Endothelial cell of umbilical vein (primary cell): Measurements from ENCODE around the gene ANG. TPM values are rescaled to one million over a fixed set of nuclear protein-coding genes. Genes with fewer than 3 reads are reported as not detected.

Source experiments
- BruUV-seq: library from RNA; stranded (reverse); fragments of 400-500 nt; replicated peaks from 2 replicates; lab custom pipeline; 2021; lab: Mats Ljungman, UMichigan
- CTCF ChIA-PET: fragments of 300-600, 350-600 bp; sonication (Branson Sonifier 250); formaldehyde crosslinking; loops from one replicate; lab custom pipeline; 2021; ENCODE audit warnings: antibody characterized with exemption, inconsistent platforms; lab: Charles Lee
- POLR2A ChIA-PET: fragments of 300-600, 350-600 bp; sonication (Branson Sonifier 250); formaldehyde crosslinking; loops from one replicate; lab custom pipeline; 2021; ENCODE audit warnings: antibody characterized with exemption, inconsistent platforms; lab: Charles Lee
- DNase-seq: peaks from one replicate; pipeline ENCODE4 v3.0.0-alpha.2; 2011; ENCODE audit warnings: low read depth, low spot score
- FAIRE-seq: peaks from 2 replicates; lab custom pipeline; 2011; peaks lifted over from hg19 to GRCh38; lab: Jason Lieb, UNC
- H2AFZ ChIP-seq: 2 replicates; pipeline ENCODE4 v1.6.0; 2012; ENCODE audit warnings: low read depth, low read length, control low read depth, inconsistent platforms
- H3K27ac ChIP-seq: 2 replicates; pipeline ENCODE4 v1.5.1; 2011; ENCODE audit warnings: low read depth, mild to moderate bottlenecking, control low read depth, low read length, moderate library complexity; ENCODE audit not compliant: insufficient read depth
- H3K27me3 ChIP-seq, 2 experiments: 2 replicates each; pipeline versions ENCODE4 v1.6.0 to v1.6.1; 2011; ENCODE audit warnings: low read length in 2 of 2, mixed read lengths in 1 of 2; ENCODE audit not compliant: control insufficient read depth in 2 of 2, insufficient read depth in 2 of 2
- H3K36me3 ChIP-seq, 2 experiments: 2 replicates in 1 of 2; 3 replicates in 1 of 2; pipeline ENCODE4 v1.5.1; 2011; ENCODE audit warnings: low read length in 2 of 2, mild to moderate bottlenecking in 1 of 2, moderate library complexity in 1 of 2; ENCODE audit not compliant: control insufficient read depth in 2 of 2, insufficient read depth in 2 of 2; ENCODE audit errors: extremely low read depth in 1 of 2
- H3K4me1 ChIP-seq: 3 replicates; pipeline ENCODE4 v1.5.1; 2011; ENCODE audit warnings: mild to moderate bottlenecking, low read length; ENCODE audit not compliant: control insufficient read depth, insufficient read depth; ENCODE audit errors: extremely low read depth
- H3K4me2 ChIP-seq: 2 replicates; pipeline ENCODE4 v1.6.1; 2011; ENCODE audit warnings: low read length, control low read depth, mixed read lengths; ENCODE audit not compliant: insufficient read depth
- H3K4me3 ChIP-seq, 3 experiments: fragments of 200-600 bp in 1 of 3; sonication (generic), shearing (Covaris generic) in 1 of 3; replicated peaks in 1 of 3; 2 replicates each; pipeline ENCODE4 v1.5.1; 2011 to 2016; ENCODE audit warnings: control low read depth in 3 of 3, low read length in 3 of 3, mild to moderate bottlenecking in 2 of 3, inconsistent platforms in 1 of 3, low read depth in 1 of 3, moderate library complexity in 1 of 3; ENCODE audit not compliant: insufficient read depth in 1 of 3
- H3K79me2 ChIP-seq: 2 replicates; pipeline ENCODE4 v1.6.0; 2012; ENCODE audit warnings: low read length, inconsistent platforms; ENCODE audit not compliant: control insufficient read depth, insufficient read depth
- H3K9ac ChIP-seq: replicated peaks from 2 replicates; pipeline ENCODE3; 2011; ENCODE audit warnings: low read length, control low read depth; ENCODE audit not compliant: insufficient read depth; ENCODE audit errors: extremely low read depth
- H3K9me1 ChIP-seq: replicated peaks from 3 replicates; pipeline ENCODE4 v1.6.0; 2011; ENCODE audit warnings: mild to moderate bottlenecking, low read length; ENCODE audit not compliant: control insufficient read depth, insufficient read depth; ENCODE audit errors: extremely low read depth
- H3K9me3 ChIP-seq: replicated peaks from 2 replicates; pipeline ENCODE4 v1.5.1; 2012; ENCODE audit warnings: low read length, inconsistent platforms; ENCODE audit not compliant: control insufficient read depth, insufficient read depth
- H4K20me1 ChIP-seq: replicated peaks from 2 replicates; pipeline ENCODE3; 2011; ENCODE audit warnings: mild to moderate bottlenecking, low read length; ENCODE audit not compliant: control insufficient read depth, insufficient read depth; ENCODE audit errors: extremely low read depth
- FOS ChIP-seq: IDR thresholded peaks from 2 replicates; pipeline ENCODE4 v1.6.1; 2011; ENCODE audit warnings: mild to moderate bottlenecking, low read length, moderate library complexity, borderline replicate concordance; ENCODE audit not compliant: insufficient read depth
- GATA2 ChIP-seq: IDR thresholded peaks from 2 replicates; pipeline ENCODE4 v1.7.0; 2011; ENCODE audit warnings: low read depth, mild to moderate bottlenecking, moderate library complexity, mixed read lengths, low read length; ENCODE audit not compliant: insufficient read length, insufficient read depth
- JUN ChIP-seq: IDR thresholded peaks from 2 replicates; pipeline ENCODE4 v1.6.1; 2011; ENCODE audit warnings: borderline replicate concordance, low read depth; ENCODE audit not compliant: insufficient read length, insufficient read depth
- MAX ChIP-seq: IDR thresholded peaks from 2 replicates; pipeline ENCODE4 v1.6.1; 2011; ENCODE audit not compliant: insufficient read depth, insufficient read length
- MYC ChIP-seq: IDR thresholded peaks from one replicate; pipeline ENCODE4 v1.6.1; 2011; ENCODE audit warnings: mild to moderate bottlenecking, low read depth, low read length
- POLR2A ChIP-seq: IDR thresholded peaks from 2 replicates; pipeline ENCODE4 v1.6.1; 2012; ENCODE audit warnings: low read depth, mild to moderate bottlenecking, control low read depth, low read length
- POLR2AphosphoS5 ChIP-seq: IDR thresholded peaks from 2 replicates; pipeline ENCODE4 v1.6.1; 2012; ENCODE audit warnings: low read depth, mild to moderate bottlenecking, control low read depth, low read length, moderate library complexity; ENCODE audit not compliant: insufficient read depth
- dilution Hi-C: fragments of 300-500 bp; cut with MboI; formaldehyde crosslinking; loops from one replicate; pipeline ENCODE4 v1.15.0; 2019; ENCODE audit warnings: low sequenced_read_pairs; ENCODE audit not compliant: extremely low pct_ligation_motif_present
- intact Hi-C: fragments of 100-400 bp; cut with micrococcal nuclease; formaldehyde crosslinking; loops from one replicate; pipeline ENCODE4 v1.10.0; 2022
- polyA plus RNA-seq, 4 experiments: library from polyadenylated mRNA; depleted of rRNA in 3 of 4; stranded (reverse) in 3 of 4; unstranded in 1 of 4; fragments of >200 nt; gene quantifications; 2 replicates each; pipeline versions ENCODE4 v1.2.1 to v1.2.3, GENCODE V29; 2011 to 2012; ENCODE audit warnings: missing spikeins in 1 of 4
- total RNA-seq: library from RNA; stranded (reverse); gene quantifications from 2 replicates; pipeline ENCODE4 v1.2.3, GENCODE V29; 2021
- TF ChIP-seq, protein P1 (sequence below), 2 donors: IDR thresholded peaks; 1 replicate in 1 of 2; 2 replicates in 1 of 2; pipeline ENCODE4 v1.5.1; 2011; ENCODE audit warnings: low read length in 2 of 2, mild to moderate bottlenecking in 2 of 2, moderate library complexity in 2 of 2, control low read depth in 1 of 2, inconsistent platforms in 1 of 2, low read depth in 1 of 2; ENCODE audit not compliant: insufficient read depth in 1 of 2; ENCODE audit errors: extremely low read depth in 1 of 2

Gene ANG
- total and polyA plus RNA-seq, 2 donors (not counting 3 experiments of a cell fraction or from before 2014, with no cell fraction given): 6.2 to 11.2 TPM

- Histone ChIP-seq H3K4me2 (no peak overlapping the region), H4K20me1 (no peaks in the 10 kb centered on the region), H3K36me3 (no peaks in the 10 kb centered on the region), H3K9me3 (no peaks in the 10 kb centered on the region), H3K9me1 (no peaks in the 10 kb centered on the region), H3K4me1 (no peaks in the 10 kb centered on the region), H3K9ac (no peak overlapping the region), H3K79me2 (no peaks in the 10 kb centered on the region), H3K27ac (no peak overlapping the region), H2AFZ (no peak overlapping the region), H3K4me3 (no peak overlapping the region), H3K27me3 (peaks cover 17 to 18% of the 10 kb centered on the region in 2 experiments)
- dilution Hi-C loops: no loop called here
- ChIA-PET POLR2A (no interaction called here), CTCF (interaction anchor here (0.8 to 1.4 kb wide), 2 partner anchors 14 to 26 kb away, joined by 3 to 5 read pairs; no protein-coding TSS in a partner anchor)
- FAIRE-seq: no peak
- intact Hi-C loops: no loop called here
- no TSS peak for BruUV-seq
- DNase-seq: no peak
- TF ChIP-seq POLR2AphosphoS5: no peak
- no peak for TF ChIP-seq JUN
- no peak for TF ChIP-seq MAX
- no peak for TF ChIP-seq MYC
- TF ChIP-seq POLR2A: no peak
- TF ChIP-seq FOS: no peak
- TF ChIP-seq GATA2: no peak
- TF ChIP-seq, protein P1, sequence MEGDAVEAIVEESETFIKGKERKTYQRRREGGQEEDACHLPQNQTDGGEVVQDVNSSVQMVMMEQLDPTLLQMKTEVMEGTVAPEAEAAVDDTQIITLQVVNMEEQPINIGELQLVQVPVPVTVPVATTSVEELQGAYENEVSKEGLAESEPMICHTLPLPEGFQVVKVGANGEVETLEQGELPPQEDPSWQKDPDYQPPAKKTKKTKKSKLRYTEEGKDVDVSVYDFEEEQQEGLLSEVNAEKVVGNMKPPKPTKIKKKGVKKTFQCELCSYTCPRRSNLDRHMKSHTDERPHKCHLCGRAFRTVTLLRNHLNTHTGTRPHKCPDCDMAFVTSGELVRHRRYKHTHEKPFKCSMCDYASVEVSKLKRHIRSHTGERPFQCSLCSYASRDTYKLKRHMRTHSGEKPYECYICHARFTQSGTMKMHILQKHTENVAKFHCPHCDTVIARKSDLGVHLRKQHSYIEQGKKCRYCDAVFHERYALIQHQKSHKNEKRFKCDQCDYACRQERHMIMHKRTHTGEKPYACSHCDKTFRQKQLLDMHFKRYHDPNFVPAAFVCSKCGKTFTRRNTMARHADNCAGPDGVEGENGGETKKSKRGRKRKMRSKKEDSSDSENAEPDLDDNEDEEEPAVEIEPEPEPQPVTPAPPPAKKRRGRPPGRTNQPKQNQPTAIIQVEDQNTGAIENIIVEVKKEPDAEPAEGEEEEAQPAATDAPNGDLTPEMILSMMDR (IDR thresholded peaks at IDR 0.05; ENCODE audit: extremely low read depth in 1 of 2, insufficient read depth in 1 of 2, low read depth in 1 of 2, low read length in 2 of 2): no peak
Observed at GRCh38 chr14:20732477-20732876, 43.9 kb downstream of the ANG start.
